Activated CD8-positive, alpha-beta T cell treated with anti-CD3 and anti-CD28 coated beads, Interleukin-2, amount 10 ng/mL, durations not matched to agents 7 days and 5 days (primary cell): Measurements from ENCODE around the gene SEC23IP. TPM values are rescaled to one million over a fixed set of nuclear protein-coding genes. Genes with fewer than 3 reads are reported as not detected.
A peak's percentile ranks its signal among the peaks of the same experiment; 100 is the strongest.

ENCODE experiments used
- ATAC-seq: fragments of 150-1000 bp; cut with Tn5 transposase; one replicate; pipeline ENCODE4 v1.10.0; 2021; ENCODE audit warnings: moderate library complexity
- CTCF ChIA-PET: fragments of 350-600 bp; sonication (Branson Sonifier 250); formaldehyde crosslinking; loops from one replicate; lab custom pipeline; 2021; ENCODE audit warnings: antibody characterized with exemption; lab: Charles Lee
- POLR2A ChIA-PET: fragments of 350-600 bp; sonication (Branson Sonifier 250); formaldehyde crosslinking; loops from one replicate; lab custom pipeline; 2021; ENCODE audit warnings: antibody characterized with exemption; lab: Charles Lee
- DNase-seq: peaks from one replicate; pipeline ENCODE4 v3.0.0-alpha.2; 2020
- H3K27ac Mint-ChIP-seq: one replicate; pipeline ENCODE4 v1.8.0; 2021; ENCODE audit warnings: mild to moderate bottlenecking, mixed read lengths
- H3K27me3 Mint-ChIP-seq: one replicate; pipeline ENCODE4 v1.8.0; 2021; ENCODE audit warnings: low read depth, mixed read lengths
- H3K36me3 Mint-ChIP-seq: one replicate; pipeline ENCODE4 v1.8.0; 2021; ENCODE audit warnings: low read depth, mixed read lengths
- H3K4me1 Mint-ChIP-seq: one replicate; pipeline ENCODE4 v1.8.0; 2021; ENCODE audit warnings: low read depth, mixed read lengths
- H3K4me3 Mint-ChIP-seq: one replicate; pipeline ENCODE4 v1.8.0; 2021; ENCODE audit warnings: mild to moderate bottlenecking, mixed read lengths
- H3K9me3 Mint-ChIP-seq: one replicate; pipeline ENCODE4 v1.8.0; 2022; ENCODE audit warnings: mixed read lengths; ENCODE audit not compliant: insufficient read depth
- total RNA-seq, 2 experiments: library from RNA; stranded (reverse); gene quantifications; one replicate each; pipeline ENCODE4 v1.2.3, GENCODE V29; 2021

The SEC23IP gene
- total RNA-seq = 10 to 100 TPM; 53.8 to 58.9 TPM

- peak within 1 kb of the TSS; percentile 94 for H3K4me3 Mint-ChIP-seq
- H3K36me3 Mint-ChIP-seq = peaks cover 13% of the 10 kb centered on the region
- DNase-seq (peak; percentile 95), ATAC-seq (peak; percentile 100)
- peaks cover 37% of the 10 kb centered on the region for H3K4me1 Mint-ChIP-seq
- ChIA-PET CTCF (interaction anchor here (2.3 to 2.7 kb wide), 2 partner anchors 20 to 33 kb away, joined by 11 read pairs; partner anchors contain the start of gene MCMBP), POLR2A (interaction anchor here (0.5 to 5.6 kb wide), 4 partner anchors 9 to 150 kb away, joined by 3 to 54 read pairs (median 4); partner anchors contain the start of gene MCMBP)
- H3K9me3 Mint-ChIP-seq = peaks cover 4% of the 10 kb centered on the region
- H3K27me3 Mint-ChIP-seq = no peaks in the 10 kb centered on the region
- peak within 1 kb of the TSS; percentile 94 for H3K27ac Mint-ChIP-seq
Measured at GRCh38 chr10:119892188-119893065, at the start of gene SEC23IP. Gene SEC23IP (plus strand): TSS chr10:119892730. CDS start chr10:119892783, 53 bp downstream.

- peaks cover 83% of the 10 kb centered on the region for H3K36me3 Mint-ChIP-seq
- no peaks in the 10 kb centered on the region for H3K9me3 Mint-ChIP-seq
- no peaks in the 10 kb centered on the region for H3K27me3 Mint-ChIP-seq
- ChIA-PET CTCF (interaction anchor here (0.9 to 2.5 kb wide), 3 partner anchors 14 to 159 kb away, joined by 4 to 11 read pairs (median 8); no protein-coding TSS in a partner anchor), POLR2A (no interaction called here)
- H3K27ac Mint-ChIP-seq = no peak overlapping the region
- H3K4me1 Mint-ChIP-seq = peaks cover 3% of the 10 kb centered on the region
- DNase-seq (no peak), ATAC-seq (no peak)
- no peak overlapping the region for H3K4me3 Mint-ChIP-seq
Measured at GRCh38 chr10:119845656-119846055, 46.9 kb upstream of the SEC23IP start.

GRCh38 chr10:119849031-119849789 is 43.3 kb upstream of the SEC23IP start:
- Mint-ChIP-seq H3K27ac (no peak overlapping the region), H3K9me3 (no peaks in the 10 kb centered on the region), H3K36me3 (peaks cover 71% of the 10 kb centered on the region), H3K4me1 (peaks cover 3% of the 10 kb centered on the region), H3K4me3 (no peak overlapping the region), H3K27me3 (no peaks in the 10 kb centered on the region)
- DNase-seq (no peak), ATAC-seq (no peak)
- ChIA-PET CTCF (interaction anchor here (1.0 to 2.4 kb wide), 3 partner anchors 10 to 162 kb away, joined by 3 to 14 read pairs (median 5); no protein-coding TSS in a partner anchor), POLR2A (no interaction called here)

GRCh38 chr10:119849944-119850343 is 42.6 kb upstream of the SEC23IP start:
- no peaks in the 10 kb centered on the region for H3K27me3 Mint-ChIP-seq
- ChIA-PET POLR2A (no interaction called here), CTCF (no interaction called here)
- ATAC-seq (no peak), DNase-seq (no peak)
- peak overlapping the region; percentile 33 for H3K27ac Mint-ChIP-seq
- peaks cover 3% of the 10 kb centered on the region for H3K4me1 Mint-ChIP-seq
- no peak overlapping the region for H3K4me3 Mint-ChIP-seq
- no peaks in the 10 kb centered on the region for H3K9me3 Mint-ChIP-seq
- H3K36me3 Mint-ChIP-seq = peaks cover 64% of the 10 kb centered on the region

GRCh38 chr10:119852277-119852676 is 40.3 kb upstream of the SEC23IP start:
- POLR2A ChIA-PET = interaction anchor here (0.6 kb wide), 1 partner anchor 89 kb away, joined by 3 read pairs; no protein-coding TSS in a partner anchor
- no peak overlapping the region for H3K27ac Mint-ChIP-seq
- CTCF ChIA-PET = interaction anchor here (0.6 to 1.9 kb wide), 2 partner anchors 102 to 120 kb away, joined by 3 to 7 read pairs; no protein-coding TSS in a partner anchor
- H3K27me3 Mint-ChIP-seq = no peaks in the 10 kb centered on the region
- no peak overlapping the region for H3K4me3 Mint-ChIP-seq
- DNase-seq (no peak), ATAC-seq (no peak)
- no peaks in the 10 kb centered on the region for H3K9me3 Mint-ChIP-seq
- H3K36me3 Mint-ChIP-seq = peaks cover 57% of the 10 kb centered on the region
- peaks cover 3% of the 10 kb centered on the region for H3K4me1 Mint-ChIP-seq

- Mint-ChIP-seq H3K27me3 (no peaks in the 10 kb centered on the region), H3K9me3 (no peaks in the 10 kb centered on the region), H3K36me3 (peaks cover 56% of the 10 kb centered on the region), H3K27ac (no peak overlapping the region), H3K4me1 (peaks cover 3% of the 10 kb centered on the region), H3K4me3 (no peak overlapping the region)
- DNase-seq (no peak), ATAC-seq (no peak)
- POLR2A ChIA-PET = interaction anchor here (0.6 kb wide), 1 partner anchor 744 kb away, joined by 4 read pairs; no protein-coding TSS in a partner anchor
- CTCF ChIA-PET = interaction anchor here (1.9 kb wide), 1 partner anchor 103 kb away, joined by 7 read pairs; no protein-coding TSS in a partner anchor
Measured at GRCh38 chr10:119852822-119853221, 39.7 kb upstream of the SEC23IP start.

GRCh38 chr10:119853574-119853973 is 39.0 kb upstream of the SEC23IP start:
- ChIA-PET POLR2A (interaction anchor here (0.6 kb wide), 1 partner anchor 744 kb away, joined by 4 read pairs; no protein-coding TSS in a partner anchor), CTCF (interaction anchor here (1.9 kb wide), 1 partner anchor 103 kb away, joined by 7 read pairs; no protein-coding TSS in a partner anchor)
- peaks cover 3% of the 10 kb centered on the region for H3K4me1 Mint-ChIP-seq
- no peak overlapping the region for H3K4me3 Mint-ChIP-seq
- DNase-seq (no peak), ATAC-seq (no peak)
- H3K9me3 Mint-ChIP-seq = no peaks in the 10 kb centered on the region
- H3K27ac Mint-ChIP-seq = no peak overlapping the region
- H3K36me3 Mint-ChIP-seq = peaks cover 49% of the 10 kb centered on the region
- no peaks in the 10 kb centered on the region for H3K27me3 Mint-ChIP-seq

GRCh38 chr10:119858063-119858462 is 34.5 kb upstream of the SEC23IP start:
- Mint-ChIP-seq H3K4me1 (peaks cover 30% of the 10 kb centered on the region), H3K27me3 (no peaks in the 10 kb centered on the region), H3K27ac (no peak overlapping the region), H3K9me3 (no peaks in the 10 kb centered on the region), H3K36me3 (peaks cover 41% of the 10 kb centered on the region), H3K4me3 (no peak overlapping the region)
- CTCF ChIA-PET = interaction anchor here (2.0 to 5.9 kb wide), 8 partner anchors 11 to 255 kb away, joined by 6 to 154 read pairs (median 14); partner anchors contain the start of genes INPP5F and SEC23IP
- POLR2A ChIA-PET = no interaction called here
- ATAC-seq = no peak
- no peak for DNase-seq

GRCh38 chr10:119859420-119860258 is 32.9 kb upstream of the SEC23IP start:
- Mint-ChIP-seq H3K9me3 (peaks cover 4% of the 10 kb centered on the region), H3K27ac (no peak overlapping the region), H3K36me3 (peaks cover 42% of the 10 kb centered on the region), H3K27me3 (no peaks in the 10 kb centered on the region), H3K4me1 (peaks cover 41% of the 10 kb centered on the region), H3K4me3 (no peak overlapping the region)
- CTCF ChIA-PET = interaction anchor here (0.7 to 5.9 kb wide), 45 partner anchors 8 to 721 kb away, joined by 3 to 154 read pairs (median 5); partner anchors contain the start of genes BAG3, INPP5F, MCMBP and SEC23IP
- ATAC-seq (peak; percentile 61), DNase-seq (no peak)
- POLR2A ChIA-PET = interaction anchor here (1.7 kb wide), 1 partner anchor 13 kb away, joined by 16 read pairs; the partner anchor contains the start of gene MCMBP

GRCh38 chr10:119860866-119861607 is 31.5 kb upstream of the SEC23IP start:
- peaks cover 48% of the 10 kb centered on the region for H3K4me1 Mint-ChIP-seq
- DNase-seq (no peak), ATAC-seq (no peak)
- no peak overlapping the region for H3K27ac Mint-ChIP-seq
- POLR2A ChIA-PET = no interaction called here
- peaks cover 47% of the 10 kb centered on the region for H3K36me3 Mint-ChIP-seq
- peaks cover 10% of the 10 kb centered on the region for H3K9me3 Mint-ChIP-seq
- CTCF ChIA-PET = interaction anchor here (0.6 to 5.9 kb wide), 10 partner anchors 11 to 253 kb away, joined by 3 to 154 read pairs (median 12); partner anchors contain the start of genes INPP5F and MCMBP
- no peaks in the 10 kb centered on the region for H3K27me3 Mint-ChIP-seq
- no peak overlapping the region for H3K4me3 Mint-ChIP-seq
